GM21447 (cell line): Measurements from ENCODE around the gene FAM120A.

Source experiments
- ATAC-seq: cut with Tn5 transposase; IDR thresholded peaks from one replicate; pipeline ENCODE4 v1.9.1; 2021; ENCODE audit not compliant: unreplicated experiment

FAM120A gene

GRCh38 chr9:93470391-93470790 is 18.9 kb downstream of the FAM120A start:
- no peak for ATAC-seq

GRCh38 chr9:93471124-93471523 is 19.6 kb downstream of the FAM120A start:
- no peak for ATAC-seq

- ATAC-seq: no peak
Measured at GRCh38 chr9:93473411-93473810, 21.9 kb downstream of the FAM120A start.

- no peak for ATAC-seq
Measured at GRCh38 chr9:93475108-93475507, 23.6 kb downstream of the FAM120A start.

GRCh38 chr9:93475856-93476255 is 24.4 kb downstream of the FAM120A start:
- no peak for ATAC-seq

GRCh38 chr9:93476924-93477323 is 25.4 kb downstream of the FAM120A start:
- ATAC-seq: no peak

GRCh38 chr9:93477397-93477796 is 25.9 kb downstream of the FAM120A start:
- ATAC-seq: no peak

- no peak for ATAC-seq
Measured at GRCh38 chr9:93479726-93480125, 28.2 kb downstream of the FAM120A start.

- ATAC-seq: no peak
Measured at GRCh38 chr9:93480262-93480661, 28.8 kb downstream of the FAM120A start.

GRCh38 chr9:93480728-93481324 is 29.3 kb downstream of the FAM120A start:
- ATAC-seq: no peak

- no peak for ATAC-seq
Measured at GRCh38 chr9:93483497-93483896, 32.0 kb downstream of the FAM120A start.

GRCh38 chr9:93486268-93486667 is 34.8 kb downstream of the FAM120A start:
- no peak for ATAC-seq

GRCh38 chr9:93488244-93488643 is 36.8 kb downstream of the FAM120A start:
- ATAC-seq: no peak

GRCh38 chr9:93491593-93492232 is 40.2 kb downstream of the FAM120A start:
- ATAC-seq: no peak

GRCh38 chr9:93492327-93492726 is 40.8 kb downstream of the FAM120A start:
- no peak for ATAC-seq

GRCh38 chr9:93493949-93494348 is 42.5 kb downstream of the FAM120A start:
- no peak for ATAC-seq

GRCh38 chr9:93496285-93496684 is 44.8 kb downstream of the FAM120A start:
- ATAC-seq: no peak

- ATAC-seq: no peak
Measured at GRCh38 chr9:93500571-93501298, 49.2 kb downstream of the FAM120A start.

- no peak for ATAC-seq
Measured at GRCh38 chr9:93501406-93501805, 49.9 kb downstream of the FAM120A start.

- no peak for ATAC-seq
Measured at GRCh38 chr9:93503381-93503780, 51.9 kb downstream of the FAM120A start.

GRCh38 chr9:93505541-93506132 is 54.2 kb downstream of the FAM120A start:
- ATAC-seq: no peak

- no peak for ATAC-seq
Measured at GRCh38 chr9:93507768-93508167, 56.3 kb downstream of the FAM120A start.
